Stimulated activated effector memory CD8-positive, alpha-beta T cell treated with anti-CD3 and anti-CD28 coated beads, Interleukin-12 subunit alpha, Interleukin-12 subunit beta, amount 100 ng/mL, for 72 hours (primary cell): ENCODE data around the gene MZT2A.
"Not testable (repeated sequence)": the region's sequence is repeated elsewhere in the genome, so short reads cannot be mapped to it uniquely, and the experiment has no call there.

Experiments used
- ATAC-seq: fragments of 150-1000 bp; cut with Tn5 transposase; 2 replicates; pipeline ENCODE4 v1.10.0; 2021
- DNase-seq, 2 donors: peaks; one replicate each; pipeline ENCODE4 v3.0.0; 2021 to 2022; ENCODE audit warnings: low spot score in 2 of 2
- H3K27ac Mint-ChIP-seq: one replicate; pipeline ENCODE4 v1.8.0; 2022; ENCODE audit warnings: mild to moderate bottlenecking, mixed read lengths
- H3K36me3 Mint-ChIP-seq: one replicate; pipeline ENCODE4 v1.8.0; 2022; ENCODE audit warnings: mild to moderate bottlenecking, mixed read lengths
- H3K4me1 Mint-ChIP-seq: one replicate; pipeline ENCODE4 v1.8.0; 2022; ENCODE audit warnings: mixed read lengths
- H3K4me3 Mint-ChIP-seq: one replicate; pipeline ENCODE4 v1.8.0; 2022; ENCODE audit warnings: mild to moderate bottlenecking, mixed read lengths
- H3K9me3 Mint-ChIP-seq: one replicate; pipeline ENCODE4 v1.8.0; 2022; ENCODE audit warnings: mixed read lengths

The MZT2A gene

DNA sequence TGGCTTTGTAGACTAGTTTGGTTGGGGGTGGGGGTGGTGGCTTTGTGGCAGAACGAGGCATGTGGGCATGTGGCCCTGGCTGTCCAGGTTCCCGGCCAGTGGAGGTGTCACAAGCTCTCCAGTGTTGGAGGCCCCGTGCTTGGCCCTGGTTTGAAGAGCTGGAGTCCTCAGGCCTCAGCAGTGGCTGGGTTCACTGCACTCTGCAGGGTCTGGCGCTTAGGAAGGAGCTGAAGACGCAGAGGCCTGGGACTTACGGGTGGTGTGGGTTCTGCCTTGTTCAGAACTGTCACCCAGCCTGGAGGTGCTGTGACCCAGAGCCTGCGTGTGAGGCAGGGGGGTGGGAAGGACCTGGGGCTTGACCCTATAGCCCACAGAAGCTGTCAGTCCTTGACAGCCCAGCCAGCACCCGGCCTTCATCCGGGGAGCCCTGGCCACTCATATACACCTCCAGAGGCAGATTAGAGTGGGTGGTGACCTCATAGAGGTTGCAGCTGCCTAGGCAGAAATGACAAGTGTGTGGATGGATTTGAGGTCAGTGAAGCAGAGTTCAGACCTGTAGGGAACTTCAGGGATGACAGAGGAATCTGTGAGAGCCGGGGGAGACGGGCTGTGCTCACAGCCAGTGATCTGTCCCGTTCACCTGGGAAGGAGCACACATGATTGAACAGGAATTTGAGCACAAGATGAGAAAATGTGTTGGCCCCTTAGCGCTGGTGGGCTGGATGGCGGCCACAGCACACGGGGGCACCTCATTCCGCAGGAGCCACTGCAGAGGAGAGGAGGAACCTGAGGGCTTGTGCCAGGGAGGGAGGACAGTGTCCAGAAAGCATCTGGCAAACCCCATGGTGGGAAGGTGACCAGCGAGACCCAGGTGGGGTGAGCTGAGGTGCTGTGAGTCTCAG is 20.0 kb upstream of the MZT2A start:
- not testable (repeated sequence) for DNase-seq, ATAC-seq, H3K9me3 Mint-ChIP-seq, H3K4me3 Mint-ChIP-seq
- Mint-ChIP-seq H3K27ac (peak overlapping the region; percentile 88), H3K36me3 (peaks cover 71% of the 10 kb centered on the region), H3K4me1 (peaks cover 20% of the 10 kb centered on the region)

DNA sequence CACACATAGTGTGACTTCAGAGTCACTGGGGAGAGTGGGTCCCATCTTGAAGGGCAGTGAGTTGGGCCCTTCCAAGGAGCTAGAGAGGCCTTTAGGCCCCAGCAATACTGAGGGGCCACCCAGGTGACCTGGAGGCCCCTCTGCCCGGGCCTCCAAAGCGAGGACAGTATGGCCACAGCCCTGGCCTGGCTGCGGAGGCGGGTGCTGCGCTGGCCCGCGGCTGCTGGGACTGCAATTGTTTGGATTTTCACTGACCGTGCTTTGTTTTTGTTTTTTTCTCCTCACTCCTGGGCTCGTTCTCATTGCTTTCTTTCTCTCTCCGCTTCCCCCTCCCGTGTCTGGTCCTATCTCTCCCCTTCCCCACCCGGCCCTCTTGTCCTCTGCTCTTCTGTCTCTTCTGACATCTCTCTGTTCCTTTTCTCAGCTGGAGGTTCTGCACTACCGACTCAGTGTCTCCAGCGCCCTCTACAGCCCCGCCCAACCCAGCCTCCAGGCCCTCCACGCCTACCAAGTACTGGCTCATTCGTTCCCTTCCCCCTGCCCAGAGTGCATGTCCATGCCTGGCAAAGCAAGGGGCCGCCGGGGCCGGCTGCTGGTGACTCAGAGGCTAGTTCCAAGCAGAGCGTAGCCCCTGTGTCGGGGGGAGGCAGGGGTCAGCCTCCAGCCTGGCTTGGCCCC is 19.2 kb upstream of the MZT2A start:
- DNase-seq, ATAC-seq, H3K9me3 Mint-ChIP-seq, H3K4me3 Mint-ChIP-seq: not testable (repeated sequence)
- Mint-ChIP-seq H3K4me1 (peaks cover 20% of the 10 kb centered on the region), H3K27ac (peak overlapping the region; percentile 88), H3K36me3 (peaks cover 74% of the 10 kb centered on the region)

DNA sequence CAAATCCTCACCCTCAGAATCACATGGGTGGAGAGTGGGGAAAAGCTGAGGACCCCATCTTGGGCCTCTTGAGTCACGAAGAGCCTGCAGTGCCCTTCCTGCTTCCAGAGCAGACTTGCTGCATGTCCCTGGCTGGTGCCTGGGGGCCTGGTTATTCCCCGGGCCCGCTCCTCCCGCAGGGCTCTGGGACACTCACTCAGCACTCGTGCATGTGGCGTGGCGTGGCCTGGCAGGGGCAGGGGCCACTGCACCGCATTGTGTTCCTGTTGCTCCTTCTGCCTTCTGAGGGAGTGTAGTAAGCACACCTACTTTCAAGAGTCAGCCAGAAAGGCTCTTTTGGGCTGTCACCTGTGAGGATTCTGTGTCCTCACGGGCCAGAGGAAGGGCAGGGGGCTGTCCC is 17.4 kb upstream of the MZT2A start:
- H3K4me3 Mint-ChIP-seq = no peak overlapping the region
- peaks cover 16% of the 10 kb centered on the region for H3K4me1 Mint-ChIP-seq
- no peak for ATAC-seq
- no peaks in the 10 kb centered on the region for H3K9me3 Mint-ChIP-seq
- peaks cover 82% of the 10 kb centered on the region for H3K36me3 Mint-ChIP-seq
- H3K27ac Mint-ChIP-seq = no peak overlapping the region
- DNase-seq = no peak

DNA sequence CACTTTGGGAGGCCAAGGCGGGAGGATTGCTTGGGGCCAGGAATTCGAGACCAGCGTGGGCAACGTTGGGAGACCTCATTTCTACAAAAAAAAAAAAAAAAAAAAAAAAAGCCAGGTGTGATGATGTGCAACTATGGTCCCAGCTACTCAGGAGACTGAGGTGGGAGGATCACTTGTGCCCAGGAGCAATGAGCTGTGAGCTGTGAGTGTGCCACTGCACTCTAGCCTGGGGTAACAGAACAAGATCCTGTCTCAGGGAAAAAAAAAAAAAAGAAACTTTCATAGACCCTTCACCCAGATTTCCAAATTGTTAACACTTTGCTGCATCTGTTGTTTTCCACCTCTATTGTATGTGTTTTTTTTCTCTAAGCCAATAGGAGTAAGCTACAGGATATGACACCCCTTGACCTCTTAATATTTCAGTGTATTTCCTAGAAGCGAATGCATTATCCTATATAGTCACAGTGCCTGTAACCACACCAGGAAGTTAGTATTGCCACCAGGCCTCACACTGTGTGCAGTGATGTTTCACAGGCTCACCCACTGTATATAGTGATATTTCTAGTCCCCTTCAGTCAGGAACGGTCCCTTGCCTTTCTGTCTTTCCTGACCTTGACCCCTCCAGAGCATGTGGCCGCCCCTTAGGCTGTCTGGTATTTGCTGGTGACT is 12.0 kb upstream of the MZT2A start:
- DNase-seq, H3K4me3 Mint-ChIP-seq: not testable (repeated sequence)
- peaks cover 98% of the 10 kb centered on the region for H3K36me3 Mint-ChIP-seq

DNA sequence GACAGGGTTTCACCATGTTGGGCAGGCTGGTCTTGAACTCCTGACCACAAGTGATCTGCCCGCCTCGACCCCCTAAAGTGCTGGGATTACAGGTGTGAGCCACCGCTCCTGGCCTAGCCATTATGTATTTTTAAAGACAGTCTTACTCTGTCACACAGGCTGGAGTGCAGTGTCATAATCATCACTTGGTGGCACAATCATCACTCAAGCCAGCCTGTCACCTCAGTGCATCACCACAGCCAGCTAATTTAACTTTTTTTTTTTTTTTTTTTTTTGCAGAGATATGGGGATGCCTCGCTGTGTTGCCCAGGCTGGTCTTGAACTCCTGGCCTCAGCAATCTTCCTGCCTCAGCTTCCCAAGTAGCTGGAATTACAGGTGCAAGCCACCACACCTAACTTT is 11.4 kb upstream of the MZT2A start:
- DNase-seq, H3K27ac Mint-ChIP-seq, H3K4me3 Mint-ChIP-seq, H3K9me3 Mint-ChIP-seq, ATAC-seq: not testable (repeated sequence)
- H3K4me1 Mint-ChIP-seq = peaks cover 15% of the 10 kb centered on the region
- H3K36me3 Mint-ChIP-seq = peaks cover 98% of the 10 kb centered on the region

More for the DNA sequence above, 12.0 kb upstream of the MZT2A start:
- not testable (repeated sequence) for H3K9me3 Mint-ChIP-seq, H3K27ac Mint-ChIP-seq
- ATAC-seq = peak; percentile 90
- peaks cover 11% of the 10 kb centered on the region for H3K4me1 Mint-ChIP-seq

DNA sequence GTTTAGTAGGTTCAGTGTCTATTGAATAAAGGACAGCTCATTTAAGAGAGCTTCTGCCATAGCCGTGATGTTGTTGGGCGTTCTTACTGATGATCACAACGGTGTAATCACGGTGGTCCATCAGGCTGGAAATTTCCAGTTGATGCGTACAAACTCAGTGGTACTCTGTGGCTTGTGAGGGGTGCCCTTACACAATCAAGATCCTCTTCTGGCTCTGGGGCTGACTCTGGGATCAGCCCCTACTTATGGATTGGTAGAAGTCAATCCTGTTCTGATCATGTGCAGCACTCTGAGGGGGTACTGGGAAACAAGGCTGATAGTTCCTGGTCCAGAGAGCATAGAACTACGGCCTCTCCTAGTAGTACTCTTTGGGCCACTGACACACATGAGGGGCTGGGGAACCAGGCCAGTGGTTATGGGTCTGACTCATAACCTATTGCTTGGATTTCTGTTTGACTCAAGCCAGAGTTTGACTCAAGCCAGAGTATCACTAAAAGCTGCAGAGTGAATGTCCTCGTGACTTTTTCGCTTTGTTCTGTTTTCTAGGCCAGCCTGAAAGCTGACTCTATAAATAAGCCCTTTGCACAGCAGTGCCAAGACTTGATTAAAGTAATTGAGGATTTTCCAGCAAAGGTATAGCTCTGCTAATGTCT is 6.2 kb upstream of the MZT2A start:
- H3K27ac Mint-ChIP-seq = peak overlapping the region; percentile 84
- peak; percentile 99 for ATAC-seq
- not testable (repeated sequence) for H3K9me3 Mint-ChIP-seq
- peak in 1 of 2 donors; percentile 73 for DNase-seq
- H3K36me3 Mint-ChIP-seq = peaks cover 84% of the 10 kb centered on the region
- H3K4me3 Mint-ChIP-seq = peak overlapping the region; percentile 33
- H3K4me1 Mint-ChIP-seq = peaks cover 25% of the 10 kb centered on the region

DNA sequence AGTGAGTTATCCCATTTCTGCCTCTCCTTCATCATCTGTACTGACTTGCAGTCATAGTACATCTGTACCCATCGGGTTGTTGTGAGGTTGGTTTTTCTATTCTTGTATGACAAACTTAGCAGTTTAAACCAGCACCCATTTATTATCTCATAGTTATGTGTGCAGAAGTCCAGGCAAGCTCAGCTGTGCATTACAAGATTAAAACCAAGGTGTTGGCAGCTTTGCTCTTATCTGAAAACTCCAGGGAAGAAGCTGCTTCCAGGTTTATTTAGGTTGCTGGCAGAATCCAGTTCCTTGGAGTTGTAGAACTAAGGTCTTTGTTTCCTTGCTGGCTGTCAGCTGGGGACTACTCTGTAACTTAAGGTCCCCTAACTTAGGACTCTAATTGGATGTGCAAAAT is 3.3 kb upstream of the MZT2A start:
- H3K4me1 Mint-ChIP-seq = peaks cover 41% of the 10 kb centered on the region
- peak overlapping the region; percentile 20 for H3K27ac Mint-ChIP-seq
- ATAC-seq, H3K9me3 Mint-ChIP-seq, DNase-seq: not testable (repeated sequence)
- H3K4me3 Mint-ChIP-seq = peak overlapping the region; percentile 95
- peaks cover 74% of the 10 kb centered on the region for H3K36me3 Mint-ChIP-seq

DNA sequence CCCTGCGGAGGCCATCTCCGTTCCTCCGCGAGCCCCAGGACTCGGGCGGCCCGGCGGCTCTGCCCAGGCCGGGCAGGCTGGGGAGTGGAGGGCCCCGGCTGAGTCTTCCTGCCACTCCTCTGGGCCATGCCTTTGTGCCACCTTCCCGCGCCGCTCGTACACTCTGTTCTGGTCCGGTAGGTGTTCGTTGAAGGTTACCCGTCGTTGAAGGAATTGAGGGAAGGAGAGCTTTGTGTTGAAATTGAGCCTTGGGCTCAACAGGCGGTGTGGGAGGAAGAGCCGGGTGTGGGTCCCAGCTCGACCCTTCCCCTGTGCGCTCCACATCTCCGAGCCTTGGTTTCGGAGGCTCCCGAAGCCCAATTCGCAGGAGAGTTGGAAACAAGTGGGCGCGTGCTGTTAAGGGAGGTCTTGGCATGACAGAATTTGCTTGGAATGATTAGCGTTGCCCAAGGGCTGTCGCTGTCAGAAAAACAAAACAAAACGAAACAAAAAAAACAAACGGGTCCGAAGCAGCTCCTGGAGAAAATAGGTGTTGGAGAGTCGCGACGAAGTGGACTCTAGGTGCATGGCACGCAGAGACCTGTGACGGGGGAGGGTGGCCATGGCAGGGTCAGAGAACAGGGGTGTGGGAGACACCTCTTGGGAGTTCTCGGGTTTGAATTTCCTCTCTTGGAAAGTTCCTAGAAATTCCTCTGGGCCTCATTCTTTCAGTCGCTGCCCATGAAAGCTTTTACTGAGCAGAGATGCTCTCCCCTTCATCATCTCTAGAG is 1.2 kb upstream of the MZT2A start:
- ATAC-seq (peak; percentile 42), DNase-seq (no peak)
- H3K36me3 Mint-ChIP-seq = peaks cover 58% of the 10 kb centered on the region
- H3K4me1 Mint-ChIP-seq = peaks cover 44% of the 10 kb centered on the region
- H3K9me3 Mint-ChIP-seq = no peaks in the 10 kb centered on the region
- peak overlapping the region; percentile 95 for H3K4me3 Mint-ChIP-seq
- peak overlapping the region; percentile 98 for H3K27ac Mint-ChIP-seq

DNA sequence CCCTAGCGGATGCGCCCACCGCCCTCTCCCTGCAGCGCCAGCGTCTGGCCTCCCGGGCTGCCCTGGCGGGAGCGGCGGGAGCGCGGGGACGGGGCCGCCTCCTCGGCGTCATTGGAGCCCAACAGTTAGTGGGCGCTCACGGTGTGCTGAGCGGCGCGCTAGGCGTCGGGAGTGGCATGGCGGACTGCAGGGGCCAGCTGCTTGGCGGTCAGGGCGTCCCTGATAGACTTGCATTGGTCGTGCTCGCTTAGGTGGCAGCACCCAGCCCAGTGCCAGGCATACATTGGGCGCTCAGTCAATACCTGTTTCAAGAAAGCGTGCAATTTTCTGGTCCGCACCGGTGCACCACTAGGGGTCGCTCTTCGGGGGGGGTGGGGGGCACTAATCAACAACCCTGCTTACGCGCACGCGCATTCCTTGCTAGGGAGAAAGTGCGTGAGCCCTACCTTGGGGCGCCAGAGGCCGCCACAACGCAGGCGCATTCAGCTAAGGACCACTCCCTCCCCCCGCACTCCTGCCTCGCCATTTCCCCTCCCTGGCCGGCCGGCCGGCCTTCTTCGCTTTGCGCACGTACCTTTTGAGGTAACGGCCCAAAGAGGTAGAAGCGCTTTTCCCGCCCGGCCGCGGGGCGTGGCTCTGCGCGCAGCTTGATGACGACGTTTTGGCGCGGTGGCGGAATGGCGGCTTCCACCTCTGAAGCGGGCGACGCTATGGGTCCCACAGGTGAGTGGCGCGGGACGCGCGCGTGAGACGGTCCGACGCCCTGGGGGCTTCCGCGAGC is 411 bp upstream of the MZT2A start:
- H3K9me3 Mint-ChIP-seq = no peaks in the 10 kb centered on the region
- H3K4me3 Mint-ChIP-seq = peak overlapping the region; percentile 95
- ATAC-seq (peak; percentile 81), DNase-seq (peak; percentile 91 to 96)
- peaks cover 44% of the 10 kb centered on the region for H3K4me1 Mint-ChIP-seq
- H3K27ac Mint-ChIP-seq = peak overlapping the region; percentile 98
- peaks cover 58% of the 10 kb centered on the region for H3K36me3 Mint-ChIP-seq

DNA sequence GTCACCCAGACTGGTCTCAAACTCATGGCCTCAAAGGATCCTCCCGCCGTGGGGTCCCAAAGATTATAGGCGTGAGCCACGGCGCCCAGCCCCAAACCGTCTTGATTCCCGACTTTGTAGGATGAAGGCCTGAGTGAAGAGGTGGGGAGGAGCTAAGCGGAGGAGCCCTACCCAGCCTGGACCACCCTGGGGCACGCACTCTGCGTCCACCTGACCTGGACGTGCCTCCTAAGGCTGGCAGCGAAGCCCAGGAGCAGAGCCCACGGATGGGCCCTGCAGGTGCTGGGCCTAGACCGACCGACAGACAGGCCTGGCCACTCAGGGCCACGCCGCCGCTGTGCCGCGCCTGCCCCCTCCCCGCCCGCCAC is 744 bp downstream of the MZT2A start:
- H3K27ac Mint-ChIP-seq = peak overlapping the region; percentile 93
- DNase-seq = peak in 1 of 2 donors; percentile 12
- ATAC-seq = peak; percentile 14
- peaks cover 44% of the 10 kb centered on the region for H3K4me1 Mint-ChIP-seq
- H3K36me3 Mint-ChIP-seq = peaks cover 54% of the 10 kb centered on the region
- peak overlapping the region; percentile 95 for H3K4me3 Mint-ChIP-seq
- H3K9me3 Mint-ChIP-seq = not testable (repeated sequence)

DNA sequence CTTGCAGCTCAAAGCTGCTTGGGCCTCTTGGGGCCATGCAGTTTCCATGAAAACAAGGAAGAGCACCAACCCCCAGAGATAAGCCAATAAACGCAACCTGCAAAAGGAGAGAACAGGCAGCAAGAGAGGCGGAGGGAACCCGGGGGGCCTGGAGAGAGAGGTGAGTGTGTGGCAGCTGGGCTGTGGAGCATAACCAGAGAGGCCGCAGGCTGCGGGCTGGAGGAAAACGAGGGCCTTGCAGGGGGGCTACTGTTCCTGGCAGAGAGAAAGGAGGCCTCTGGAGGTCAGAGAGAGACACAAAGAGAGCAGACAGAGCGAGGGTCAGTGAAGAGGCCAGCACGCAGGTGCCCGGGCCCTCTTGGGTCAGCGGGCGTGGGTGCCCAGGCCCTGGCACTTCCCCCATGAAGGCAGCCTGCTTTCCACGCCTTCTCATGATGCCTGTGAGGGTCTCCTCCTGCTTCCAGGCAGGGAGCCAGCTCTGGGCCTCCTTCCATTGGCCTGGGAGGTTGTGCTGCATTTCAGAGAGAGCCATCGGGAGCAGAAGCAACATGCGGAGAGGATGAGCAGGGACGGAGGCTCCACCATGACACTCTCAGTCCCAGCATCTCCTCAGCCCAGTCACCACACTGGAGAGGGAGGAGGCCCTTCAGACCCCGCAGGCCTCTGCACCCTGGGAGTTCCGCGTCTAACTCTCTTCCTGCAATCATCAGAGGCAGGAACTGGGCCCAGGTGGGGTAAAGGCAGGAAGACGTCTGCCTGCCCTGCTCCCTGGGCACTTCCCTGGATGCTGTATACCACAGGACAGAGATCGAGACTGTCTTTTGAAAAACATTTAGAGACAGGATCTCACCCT is 1.4 kb downstream of the MZT2A start:
- ATAC-seq, H3K9me3 Mint-ChIP-seq: not testable (repeated sequence)
- H3K27ac Mint-ChIP-seq = peak overlapping the region; percentile 93
- H3K4me3 Mint-ChIP-seq = peak overlapping the region; percentile 95
- peaks cover 58% of the 10 kb centered on the region for H3K36me3 Mint-ChIP-seq
- H3K4me1 Mint-ChIP-seq = peaks cover 44% of the 10 kb centered on the region
- peak; percentile 8 to 64 for DNase-seq

DNA sequence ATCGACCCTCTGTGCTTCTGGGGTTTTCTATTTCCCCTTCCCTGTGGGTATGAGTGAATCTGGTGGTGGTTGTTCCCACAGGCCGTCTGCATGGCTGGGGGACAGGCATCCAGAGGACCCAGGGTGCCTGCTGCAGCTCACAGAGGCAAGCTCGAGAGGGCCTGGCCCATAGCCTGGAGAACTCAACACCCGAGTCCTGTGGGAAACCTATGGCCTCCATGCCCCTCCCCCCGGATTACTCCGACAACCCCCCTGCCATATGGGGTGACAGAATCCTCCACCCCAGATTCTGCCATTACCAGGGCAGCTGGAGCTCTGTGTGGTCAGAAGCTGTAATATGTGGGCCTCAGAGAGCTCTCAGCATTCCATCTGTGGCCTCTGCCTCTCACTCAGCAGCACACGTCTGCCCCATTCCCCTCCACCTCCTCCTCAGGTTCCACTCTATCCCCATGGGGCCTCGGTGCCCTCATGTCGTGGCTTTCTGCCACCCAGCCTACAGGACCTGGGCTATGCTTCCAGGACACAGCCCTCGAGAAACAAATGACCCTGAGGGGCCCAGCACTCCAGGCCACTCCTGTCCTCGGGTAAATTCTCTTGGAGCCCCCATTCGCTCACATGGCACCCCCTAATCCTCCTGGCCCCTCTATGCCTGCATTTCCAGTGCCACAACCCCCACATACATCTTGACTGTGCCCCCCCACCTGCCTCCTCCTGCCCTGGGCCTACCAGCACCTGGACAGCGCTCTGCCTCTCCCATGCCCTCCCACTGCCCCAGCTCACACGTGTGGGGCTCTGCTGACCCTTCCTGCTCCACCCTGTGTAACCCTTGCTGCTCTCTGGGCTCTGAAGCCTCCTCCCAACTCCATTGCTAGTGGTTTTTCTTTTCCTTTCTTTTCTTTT is 3.6 kb downstream of the MZT2A start:
- ATAC-seq (no peak), DNase-seq (no peak)
- Mint-ChIP-seq H3K36me3 (peaks cover 48% of the 10 kb centered on the region), H3K4me1 (peaks cover 38% of the 10 kb centered on the region), H3K4me3 (no peak overlapping the region), H3K9me3 (no peaks in the 10 kb centered on the region), H3K27ac (peak overlapping the region; percentile 83)
